Measurements from ENCODE around the gene CMIP.

CMIP gene

GRCh38 chr16:81581107-81581506, 136.5 kb downstream of the CMIP start:
- DNase-seq (ENCODE audit: low read depth in 2 of 2, low spot score in 1 of 2): no peak

GRCh38 chr16:81582655-81583441, 138.2 kb downstream of the CMIP start:
- DNase-seq (ENCODE audit: low read depth in 2 of 2, low spot score in 1 of 2): no peak

- DNase-seq (ENCODE audit: low read depth in 2 of 2, low spot score in 1 of 2): no peak
These were observed 139.5 kb downstream of the CMIP start for GRCh38 chr16:81583893-81584631.

- no peak for DNase-seq (ENCODE audit: low read depth in 2 of 2, low spot score in 1 of 2)
These were observed 141.2 kb downstream of the CMIP start for GRCh38 chr16:81585785-81586184.

GRCh38 chr16:81586417-81586816, 141.8 kb downstream of the CMIP start:
- no peak for DNase-seq (ENCODE audit: low read depth in 2 of 2, low spot score in 1 of 2)

GRCh38 chr16:81586977-81587625, 142.5 kb downstream of the CMIP start:
- DNase-seq (ENCODE audit: low read depth in 2 of 2, low spot score in 1 of 2): no peak

- DNase-seq (ENCODE audit: low read depth in 2 of 2, low spot score in 1 of 2): no peak
These were observed 143.1 kb downstream of the CMIP start for GRCh38 chr16:81587626-81588160.

- no peak for DNase-seq (ENCODE audit: low read depth in 2 of 2, low spot score in 1 of 2)
These were observed 143.9 kb downstream of the CMIP start for GRCh38 chr16:81588326-81589081.

GRCh38 chr16:81589975-81590650, 145.5 kb downstream of the CMIP start:
- DNase-seq (ENCODE audit: low read depth in 2 of 2, low spot score in 1 of 2): no peak

- DNase-seq (ENCODE audit: low read depth in 2 of 2, low spot score in 1 of 2): no peak
These were observed 146.3 kb downstream of the CMIP start for GRCh38 chr16:81590714-81591544.

GRCh38 chr16:81591545-81591870, 146.9 kb downstream of the CMIP start:
- no peak for DNase-seq (ENCODE audit: low read depth in 2 of 2, low spot score in 1 of 2)

- DNase-seq (ENCODE audit: low read depth in 2 of 2, low spot score in 1 of 2): no peak
These were observed 147.8 kb downstream of the CMIP start for GRCh38 chr16:81592353-81592866.

- DNase-seq (ENCODE audit: low read depth in 2 of 2, low spot score in 1 of 2): no peak
These were observed 148.9 kb downstream of the CMIP start for GRCh38 chr16:81593481-81593880.

GRCh38 chr16:81595629-81596292, 151.2 kb downstream of the CMIP start:
- DNase-seq (ENCODE audit: low read depth in 2 of 2, low spot score in 1 of 2): no peak

- DNase-seq (ENCODE audit: low read depth in 2 of 2, low spot score in 1 of 2): no peak
These were observed 152.6 kb downstream of the CMIP start for GRCh38 chr16:81597079-81597658.

- DNase-seq (ENCODE audit: low read depth in 2 of 2, low spot score in 1 of 2): no peak
These were observed 153.5 kb downstream of the CMIP start for GRCh38 chr16:81598083-81598482.

- DNase-seq (ENCODE audit: low read depth in 2 of 2, low spot score in 1 of 2): no peak
These were observed 154.6 kb downstream of the CMIP start for GRCh38 chr16:81599034-81599744.

GRCh38 chr16:81600275-81600674, 155.7 kb downstream of the CMIP start:
- DNase-seq (ENCODE audit: low read depth in 2 of 2, low spot score in 1 of 2): no peak

Measured in stimulated activated CD8-positive, alpha-beta memory T cell treated with anti-CD3 and anti-CD28 coated beads, Interleukin-4, amount 100 ng/mL, for 4 hours (primary cell).